D341Med (cell line): ENCODE data around the gene STPG1.

Experiments
- DNase-seq: peaks from one replicate; pipeline ENCODE4 v3.0.0; 2012; ENCODE audit warnings: low spot score

The STPG1 gene

DNA sequence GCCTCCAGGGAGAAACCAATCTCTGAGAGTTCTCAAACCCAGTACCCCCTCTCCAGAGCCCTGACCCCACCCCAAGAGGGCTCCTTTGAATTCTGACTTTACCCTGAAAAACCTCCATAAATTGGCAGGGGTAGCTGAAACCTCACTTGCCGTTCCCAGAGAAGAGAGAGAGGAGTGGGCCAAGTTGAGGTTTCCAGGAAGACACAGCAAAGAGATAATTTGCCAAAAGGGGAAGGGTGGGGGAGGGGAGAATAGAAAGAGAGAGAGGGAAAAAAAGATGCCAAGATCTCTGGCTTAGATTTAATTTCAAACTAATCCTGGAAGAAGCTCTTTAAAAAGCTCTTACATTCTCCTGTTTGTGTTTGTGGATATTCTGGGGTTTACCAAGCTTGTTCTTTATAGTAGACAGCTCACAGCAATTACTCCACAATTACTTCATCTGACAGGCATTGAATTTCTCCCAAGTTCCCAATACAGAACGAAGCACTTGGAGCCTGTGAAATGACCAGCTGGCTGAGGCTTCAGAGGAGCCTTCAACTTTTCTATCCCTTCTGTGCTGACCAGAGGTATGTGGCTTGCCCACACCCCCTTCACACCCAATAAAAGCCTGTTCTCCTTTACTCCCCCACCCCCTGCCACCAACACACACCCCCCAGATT, 95.5 kb downstream of the STPG1 start:
- no peak for DNase-seq

DNA sequence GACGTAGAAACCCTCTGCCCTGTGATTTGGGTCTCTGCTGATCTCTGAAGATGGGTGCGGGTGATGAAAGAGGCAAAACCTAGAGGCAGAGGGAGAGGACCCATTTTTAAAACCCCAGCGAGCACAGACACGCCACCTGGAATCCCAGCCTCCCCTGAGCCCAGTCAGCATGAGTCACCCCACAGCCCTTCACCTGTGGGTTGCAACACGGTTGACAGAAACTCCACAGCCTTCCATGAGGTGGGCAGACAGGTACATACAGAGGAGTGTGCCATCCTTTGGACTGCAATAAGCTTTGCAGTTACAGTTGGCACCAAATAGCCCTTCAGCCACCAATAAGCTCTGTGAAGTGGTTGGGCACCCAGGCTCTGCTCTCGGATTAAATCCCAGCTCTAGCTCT, 96.5 kb downstream of the STPG1 start:
- DNase-seq: no peak

DNA sequence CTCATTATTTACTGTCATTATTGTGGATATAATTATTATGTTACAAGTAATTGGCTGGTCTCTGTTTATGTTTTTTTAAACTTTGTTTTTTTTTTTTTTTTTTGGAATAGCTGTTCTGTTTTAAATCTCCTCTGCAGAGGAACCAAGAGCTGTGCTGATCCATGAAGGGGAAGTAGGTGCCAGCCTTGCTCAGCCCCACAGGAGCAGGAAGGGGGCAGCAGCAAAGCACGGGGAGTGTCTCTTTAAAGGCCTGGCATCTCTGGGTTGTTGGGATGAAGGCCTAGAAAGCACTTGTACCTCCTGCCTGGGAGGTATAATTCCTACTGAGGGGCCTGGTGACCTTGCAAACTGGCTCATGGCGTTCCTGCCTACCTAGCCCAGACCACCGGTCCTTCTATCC, 96.9 kb downstream of the STPG1 start:
- DNase-seq: no peak

DNA sequence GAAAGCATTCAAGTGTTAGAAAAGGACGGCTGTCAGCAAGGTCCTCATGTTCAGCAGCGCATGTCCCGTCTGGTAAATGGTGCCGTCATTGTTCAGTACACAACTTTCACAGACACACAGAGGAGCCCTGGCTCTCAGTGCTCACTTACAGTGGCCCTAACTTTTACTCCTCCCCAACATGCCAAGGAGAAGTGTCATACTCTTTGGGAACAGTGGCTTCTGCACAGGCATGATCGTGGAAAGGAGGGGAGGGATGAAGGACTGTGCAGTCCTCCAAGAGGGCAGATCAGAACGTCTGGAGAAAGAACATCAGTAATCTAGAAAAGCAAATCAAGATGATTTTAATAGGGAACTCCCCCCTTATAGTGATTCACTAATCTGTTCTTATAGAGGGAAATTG, 98.2 kb downstream of the STPG1 start:
- DNase-seq: no peak

DNA sequence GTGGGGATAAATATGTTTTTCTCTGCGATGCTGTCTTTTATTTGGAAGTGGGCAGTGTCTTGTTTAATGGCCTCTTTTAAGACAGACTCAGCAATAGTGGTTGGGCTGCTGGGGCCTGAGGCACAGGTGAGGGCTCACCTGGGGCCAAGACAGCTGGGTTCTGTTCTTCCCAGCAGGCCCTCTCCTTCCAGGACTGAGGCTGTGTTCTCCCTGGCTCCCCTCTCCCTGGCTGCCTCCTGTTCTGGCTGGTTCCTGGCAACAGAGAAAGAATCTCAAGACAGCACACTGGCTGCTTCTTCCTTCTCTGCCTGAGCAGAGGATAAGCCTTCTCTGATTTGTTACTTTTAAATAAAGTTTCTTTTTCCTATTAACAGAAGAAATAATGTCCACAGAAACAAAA, 101.8 kb downstream of the STPG1 start:
- no peak for DNase-seq

DNA sequence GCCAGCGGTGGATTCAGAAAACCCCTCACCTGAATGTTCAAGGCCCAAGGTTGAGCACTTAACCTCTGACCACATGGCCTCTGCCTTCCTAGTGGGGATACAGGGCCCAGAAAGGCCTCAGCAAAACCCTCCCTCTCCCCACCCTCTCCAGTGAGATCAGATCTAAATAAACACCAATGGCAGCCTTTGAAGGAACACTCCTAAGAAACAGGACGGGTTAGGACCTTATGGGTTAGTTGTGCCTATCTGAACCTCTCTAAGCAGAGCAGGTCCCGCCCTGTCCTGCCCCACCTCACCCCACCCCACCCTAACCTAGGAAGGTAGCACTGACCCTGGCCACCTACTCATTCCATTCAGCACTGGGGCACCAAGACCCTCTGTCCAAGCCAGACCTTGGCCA, 102.3 kb downstream of the STPG1 start:
- DNase-seq: no peak

DNA sequence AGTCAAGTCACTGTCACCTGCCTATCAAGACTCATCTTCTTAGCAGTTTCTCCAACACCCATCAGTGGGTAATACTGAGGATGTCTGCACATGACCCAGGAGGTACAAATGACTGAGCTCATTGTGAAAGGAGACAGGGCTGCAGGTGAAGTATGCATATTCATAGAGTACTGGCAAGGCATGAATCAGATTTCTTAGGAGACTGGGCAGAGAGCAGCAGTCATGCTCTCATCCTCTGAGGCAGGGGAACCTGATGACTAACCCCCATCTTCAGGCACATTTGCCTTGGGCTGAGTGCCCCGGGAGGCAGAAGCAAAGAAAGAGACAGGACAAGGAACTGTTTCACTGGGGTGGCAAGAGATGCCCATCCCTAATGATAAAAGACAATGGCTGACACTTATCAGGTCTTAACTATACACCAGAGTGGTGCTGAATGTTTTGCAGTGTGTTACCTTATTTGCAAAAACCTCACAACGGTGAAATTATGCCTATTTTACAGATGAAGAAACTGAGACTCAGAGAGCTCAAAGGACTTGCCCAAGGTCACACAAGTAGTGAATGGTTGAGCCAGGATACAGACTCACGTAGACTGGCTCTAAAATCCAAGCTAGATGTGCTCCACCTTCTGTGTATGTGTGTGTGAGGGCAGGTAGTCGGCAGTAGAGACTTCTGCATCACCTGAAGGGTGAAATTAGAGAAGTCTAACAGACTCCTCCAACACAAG, 103.7 kb downstream of the STPG1 start:
- no peak for DNase-seq

DNA sequence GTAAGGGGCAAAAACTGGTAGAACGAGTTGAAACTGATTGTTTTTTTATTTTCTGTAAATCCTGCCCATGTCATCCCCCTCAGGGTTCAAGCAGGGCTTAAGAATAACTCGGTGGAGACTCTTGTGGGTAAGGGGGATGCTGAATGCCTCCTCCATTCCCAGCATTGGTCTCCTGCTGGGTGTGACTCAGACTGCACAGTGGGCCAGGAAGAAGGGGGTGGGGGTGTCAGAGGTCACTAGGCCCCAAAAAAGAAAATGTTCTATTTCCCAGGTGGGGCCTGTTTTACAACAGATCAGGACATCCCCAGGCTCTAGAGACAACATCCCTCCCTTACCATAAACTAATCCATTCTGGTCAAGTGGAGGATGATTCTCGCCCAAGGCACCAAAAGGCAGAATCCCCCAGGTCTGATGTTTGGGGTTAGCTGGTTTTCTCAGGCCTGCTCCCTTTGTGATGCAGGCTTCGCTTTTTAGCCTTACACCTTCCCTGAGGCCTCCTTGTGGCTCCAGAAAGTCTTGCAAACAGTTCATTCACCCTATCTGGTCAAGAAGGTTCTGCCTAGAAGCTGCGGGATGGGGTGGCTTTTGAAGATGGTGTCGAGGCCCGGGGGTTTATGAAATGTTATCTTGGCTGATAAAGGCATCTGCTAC, 105.1 kb downstream of the STPG1 start:
- DNase-seq: no peak
